Peyer's patch (tissue), 4 donors: ENCODE data around the gene MTA3.

Source experiments
- POLR2A ChIP-seq, 2 donors: fragments of 450-650 bp; IDR thresholded peaks; one replicate each; pipeline ENCODE4 v1.5.1; 2017; ENCODE audit warnings: antibody characterized with exemption in 2 of 2, mild to moderate bottlenecking in 2 of 2, moderate library complexity in 2 of 2
- TF ChIP-seq, protein P1 (sequence below), 6 experiments: fragments of 450-650 bp in 4 of 6; fragments of 200-600 bp in 2 of 6; sonication (generic) in 1 of 6; IDR thresholded peaks; one replicate each; pipeline ENCODE4 v1.5.1; 2017 to 2019; ENCODE audit warnings: antibody characterized with exemption in 6 of 6, mild to moderate bottlenecking in 3 of 6, moderate library complexity in 1 of 6

- TF ChIP-seq, protein P1, sequence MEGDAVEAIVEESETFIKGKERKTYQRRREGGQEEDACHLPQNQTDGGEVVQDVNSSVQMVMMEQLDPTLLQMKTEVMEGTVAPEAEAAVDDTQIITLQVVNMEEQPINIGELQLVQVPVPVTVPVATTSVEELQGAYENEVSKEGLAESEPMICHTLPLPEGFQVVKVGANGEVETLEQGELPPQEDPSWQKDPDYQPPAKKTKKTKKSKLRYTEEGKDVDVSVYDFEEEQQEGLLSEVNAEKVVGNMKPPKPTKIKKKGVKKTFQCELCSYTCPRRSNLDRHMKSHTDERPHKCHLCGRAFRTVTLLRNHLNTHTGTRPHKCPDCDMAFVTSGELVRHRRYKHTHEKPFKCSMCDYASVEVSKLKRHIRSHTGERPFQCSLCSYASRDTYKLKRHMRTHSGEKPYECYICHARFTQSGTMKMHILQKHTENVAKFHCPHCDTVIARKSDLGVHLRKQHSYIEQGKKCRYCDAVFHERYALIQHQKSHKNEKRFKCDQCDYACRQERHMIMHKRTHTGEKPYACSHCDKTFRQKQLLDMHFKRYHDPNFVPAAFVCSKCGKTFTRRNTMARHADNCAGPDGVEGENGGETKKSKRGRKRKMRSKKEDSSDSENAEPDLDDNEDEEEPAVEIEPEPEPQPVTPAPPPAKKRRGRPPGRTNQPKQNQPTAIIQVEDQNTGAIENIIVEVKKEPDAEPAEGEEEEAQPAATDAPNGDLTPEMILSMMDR (IDR thresholded peaks at IDR 0.05): no peak
- TF ChIP-seq POLR2A (IDR thresholded peaks at IDR 0.05): no peak
Observed at GRCh38 chr2:42796427-42797248, 228.2 kb downstream of the MTA3 start.
